OCI-LY1 (cell line): ENCODE data around the gene CFAP251.

Experiments
- H2AFZ ChIP-seq: fragments of 200-600 bp; sonication (generic), shearing (Covaris generic); 2 replicates; pipeline ENCODE4 v1.6.0; 2014; ENCODE audit warnings: antibody characterized with exemption, mild to moderate bottlenecking, low read length
- H3F3A ChIP-seq: fragments of 200-600 bp; sonication (generic), shearing (Covaris generic); 2 replicates; pipeline ENCODE4 v1.6.0; 2014; ENCODE audit warnings: mild to moderate bottlenecking, antibody characterized with exemption, low read length, moderate library complexity; ENCODE audit not compliant: insufficient read depth
- H3K27ac ChIP-seq: fragments of 200-600 bp; sonication (generic); 2 replicates; pipeline ENCODE4 v1.5.1; 2014; ENCODE audit warnings: low read length, mixed run types, mild to moderate bottlenecking, low read depth; ENCODE audit not compliant: poor library complexity, severe bottlenecking
- H3K27me3 ChIP-seq: fragments of 200-600 bp; sonication (generic); 2 replicates; pipeline ENCODE4 v1.6.0; 2014; ENCODE audit warnings: antibody characterized with exemption, mild to moderate bottlenecking, low read length, moderate library complexity; ENCODE audit not compliant: insufficient read depth
- H3K36me3 ChIP-seq: fragments of 200-600 bp; sonication (generic); 2 replicates; pipeline ENCODE4 v1.6.1; 2014; ENCODE audit warnings: mild to moderate bottlenecking, antibody characterized with exemption, low read length, moderate library complexity, mixed read lengths; ENCODE audit not compliant: insufficient read depth
- H3K4me1 ChIP-seq: fragments of 200-600 bp; sonication (generic); 2 replicates; pipeline ENCODE4 v1.5.1; 2014; ENCODE audit warnings: mild to moderate bottlenecking, low read length, moderate library complexity; ENCODE audit not compliant: insufficient read depth, severe bottlenecking
- H3K4me2 ChIP-seq: fragments of 200-600 bp; sonication (generic), shearing (Covaris generic); 2 replicates; pipeline ENCODE4 v1.6.1; 2014; ENCODE audit warnings: low read length
- H3K4me3 ChIP-seq: fragments of 200-600 bp; sonication (generic); 2 replicates; pipeline ENCODE4 v1.5.1; 2014; ENCODE audit warnings: low read length, low read depth, mild to moderate bottlenecking, mixed read lengths; ENCODE audit not compliant: poor library complexity, severe bottlenecking
- H3K79me2 ChIP-seq: fragments of 200-600 bp; shearing (Covaris generic); 2 replicates; pipeline ENCODE4 v1.6.1; 2016; ENCODE audit warnings: mixed run types, low read length, mixed read lengths; ENCODE audit not compliant: insufficient read depth
- H3K9ac ChIP-seq: fragments of 200-600 bp; sonication (generic), shearing (Covaris generic); 2 replicates; pipeline ENCODE4 v1.6.1; 2014; ENCODE audit warnings: mild to moderate bottlenecking, low read length, mixed read lengths
- H3K9me2 ChIP-seq: fragments of 200-600 bp; sonication (generic), shearing (Covaris generic); 2 replicates; pipeline ENCODE4 v1.6.1; 2014; ENCODE audit warnings: low read depth, mild to moderate bottlenecking, low read length, mixed read lengths
- H3K9me3 ChIP-seq: fragments of 200-600 bp; shearing (Covaris generic); 2 replicates; pipeline ENCODE4 v1.6.1; 2014; ENCODE audit warnings: low read length, mixed read lengths
- H4K20me1 ChIP-seq: fragments of 200-600 bp; sonication (generic), shearing (Covaris generic); 2 replicates; pipeline ENCODE4 v1.6.0; 2016; ENCODE audit warnings: mild to moderate bottlenecking, low read length; ENCODE audit not compliant: insufficient read depth
- EZH2 ChIP-seq: fragments of 200-600 bp; sonication (generic), shearing (Covaris generic); IDR thresholded peaks from 2 replicates; pipeline ENCODE4 v1.8.0; 2017; ENCODE audit warnings: borderline replicate concordance, mixed run types, mild to moderate bottlenecking, antibody characterized with exemption, low read length, moderate library complexity, mixed read lengths
- TF ChIP-seq, protein P1 (sequence below): fragments of 200-600 bp; sonication (generic), shearing (Covaris generic); IDR thresholded peaks from 2 replicates; pipeline ENCODE4 v1.5.1; 2017; ENCODE audit warnings: mild to moderate bottlenecking, antibody characterized with exemption, low read length, moderate library complexity, mixed read lengths

CFAP251 gene

DNA sequence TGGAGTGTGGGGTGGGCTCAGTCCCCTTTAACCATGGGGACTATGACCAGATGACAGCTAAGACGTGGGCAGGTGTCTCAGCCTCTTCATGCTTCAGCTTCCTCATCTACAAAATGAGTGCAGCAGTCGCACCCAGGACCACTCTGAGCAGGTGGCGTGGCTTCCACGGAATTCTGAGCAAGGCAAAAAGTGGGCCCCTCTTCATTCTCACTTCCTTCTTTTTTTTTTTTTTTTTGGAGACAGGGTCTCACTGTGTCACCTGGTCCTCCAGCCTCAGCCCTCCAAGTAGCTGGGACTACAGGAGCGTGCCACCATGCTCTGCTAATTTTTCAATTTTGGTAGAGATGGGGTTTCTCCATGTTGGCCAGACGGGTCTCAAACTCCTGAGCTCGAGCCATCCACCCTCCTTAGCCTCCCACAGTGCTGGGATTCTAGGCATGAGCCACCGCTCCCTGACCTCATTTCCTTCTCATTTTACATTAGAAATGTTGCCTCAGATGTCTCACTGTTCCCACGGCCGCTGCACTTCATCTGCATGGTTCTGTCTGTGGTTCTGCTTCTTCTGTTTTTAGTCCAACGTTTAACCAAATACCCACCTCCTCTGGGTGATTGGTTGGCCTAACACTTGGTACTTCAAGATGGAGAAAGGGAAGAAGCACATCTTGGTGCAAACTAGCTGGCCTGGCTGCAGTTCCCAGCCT, 61.9 kb downstream of the CFAP251 start:
- no peak overlapping the region for H2AFZ ChIP-seq
- no peaks in the 10 kb centered on the region for H3K36me3 ChIP-seq
- peaks cover 4% of the 10 kb centered on the region for H3F3A ChIP-seq
- peaks cover 57% of the 10 kb centered on the region for H3K4me1 ChIP-seq
- peak overlapping the region; percentile 54 for H3K4me2 ChIP-seq
- peak overlapping the region; percentile 98 for H3K27ac ChIP-seq
- H4K20me1 ChIP-seq = no peaks in the 10 kb centered on the region
- peak overlapping the region; percentile 39 for H3K4me3 ChIP-seq
- H3K9me2 ChIP-seq = no peaks in the 10 kb centered on the region
- no peaks in the 10 kb centered on the region for H3K27me3 ChIP-seq
- TF ChIP-seq, protein P1, sequence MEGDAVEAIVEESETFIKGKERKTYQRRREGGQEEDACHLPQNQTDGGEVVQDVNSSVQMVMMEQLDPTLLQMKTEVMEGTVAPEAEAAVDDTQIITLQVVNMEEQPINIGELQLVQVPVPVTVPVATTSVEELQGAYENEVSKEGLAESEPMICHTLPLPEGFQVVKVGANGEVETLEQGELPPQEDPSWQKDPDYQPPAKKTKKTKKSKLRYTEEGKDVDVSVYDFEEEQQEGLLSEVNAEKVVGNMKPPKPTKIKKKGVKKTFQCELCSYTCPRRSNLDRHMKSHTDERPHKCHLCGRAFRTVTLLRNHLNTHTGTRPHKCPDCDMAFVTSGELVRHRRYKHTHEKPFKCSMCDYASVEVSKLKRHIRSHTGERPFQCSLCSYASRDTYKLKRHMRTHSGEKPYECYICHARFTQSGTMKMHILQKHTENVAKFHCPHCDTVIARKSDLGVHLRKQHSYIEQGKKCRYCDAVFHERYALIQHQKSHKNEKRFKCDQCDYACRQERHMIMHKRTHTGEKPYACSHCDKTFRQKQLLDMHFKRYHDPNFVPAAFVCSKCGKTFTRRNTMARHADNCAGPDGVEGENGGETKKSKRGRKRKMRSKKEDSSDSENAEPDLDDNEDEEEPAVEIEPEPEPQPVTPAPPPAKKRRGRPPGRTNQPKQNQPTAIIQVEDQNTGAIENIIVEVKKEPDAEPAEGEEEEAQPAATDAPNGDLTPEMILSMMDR = 0 out of 2 replicates have a peak, but pooled peaks have one; percentile 2
- TF ChIP-seq EZH2 = no peak
- peak overlapping the region; percentile 66 for H3K9ac ChIP-seq
- H3K9me3 ChIP-seq = no peaks in the 10 kb centered on the region
- H3K79me2 ChIP-seq = no peaks in the 10 kb centered on the region

DNA sequence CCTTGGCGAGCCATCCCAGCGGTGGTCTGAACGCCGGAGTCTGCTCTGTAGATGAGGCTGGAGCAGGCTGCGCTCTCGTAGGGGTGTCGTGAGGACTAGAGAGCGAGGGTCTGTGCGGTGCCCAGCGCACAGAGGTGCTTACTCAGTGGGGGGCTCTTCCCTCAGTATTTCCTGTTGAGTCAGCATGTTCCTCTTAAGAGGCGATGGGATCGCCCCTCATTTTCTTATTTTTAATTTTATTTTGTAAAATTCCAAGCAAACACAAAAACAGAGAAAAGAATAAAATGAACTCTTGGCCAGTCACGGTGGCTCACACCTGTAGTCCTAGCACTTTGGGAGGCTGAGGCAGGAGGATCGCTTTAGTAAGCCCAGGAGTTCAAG, 62.5 kb downstream of the CFAP251 start:
- H3K9me2 ChIP-seq = no peaks in the 10 kb centered on the region
- peaks cover 4% of the 10 kb centered on the region for H3F3A ChIP-seq
- H3K9ac ChIP-seq = peak overlapping the region; percentile 66
- no peaks in the 10 kb centered on the region for H3K9me3 ChIP-seq
- peak overlapping the region; percentile 39 for H3K4me3 ChIP-seq
- H3K4me2 ChIP-seq = peak overlapping the region; percentile 54
- peaks cover 57% of the 10 kb centered on the region for H3K4me1 ChIP-seq
- H3K27ac ChIP-seq = peak overlapping the region; percentile 98
- H4K20me1 ChIP-seq = no peaks in the 10 kb centered on the region
- H3K27me3 ChIP-seq = no peaks in the 10 kb centered on the region
- no peaks in the 10 kb centered on the region for H3K79me2 ChIP-seq
- no peak overlapping the region for H2AFZ ChIP-seq
- TF ChIP-seq, protein P1 = no peak
- no peak for TF ChIP-seq EZH2
- no peaks in the 10 kb centered on the region for H3K36me3 ChIP-seq

DNA sequence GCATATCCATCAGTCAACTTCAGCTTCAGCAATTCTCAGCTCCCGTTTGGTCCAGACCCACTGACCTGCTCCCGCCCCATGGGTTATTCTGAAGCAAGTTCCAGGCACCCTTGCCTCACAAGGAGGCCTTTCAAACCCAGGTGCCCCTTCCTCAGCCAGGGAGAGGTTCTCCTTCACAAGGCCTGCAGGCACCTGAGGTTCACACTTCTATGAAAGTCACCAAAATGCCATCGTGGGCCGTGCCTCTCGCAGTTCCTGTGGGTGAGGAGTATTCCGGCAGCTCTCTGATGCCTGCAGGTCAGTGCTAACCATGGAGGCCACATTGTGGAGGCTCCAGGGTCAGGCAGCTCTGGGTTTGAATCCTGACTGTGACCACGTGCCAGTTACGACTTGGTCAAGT, 63.1 kb downstream of the CFAP251 start:
- H3K4me2 ChIP-seq = peak overlapping the region; percentile 3; the same call in 1 of the 2 replicates
- H4K20me1 ChIP-seq = no peaks in the 10 kb centered on the region
- no peaks in the 10 kb centered on the region for H3K9me2 ChIP-seq
- no peaks in the 10 kb centered on the region for H3K79me2 ChIP-seq
- no peaks in the 10 kb centered on the region for H3K9me3 ChIP-seq
- no peaks in the 10 kb centered on the region for H3K27me3 ChIP-seq
- peaks cover 4% of the 10 kb centered on the region for H3F3A ChIP-seq
- H3K27ac ChIP-seq = peak overlapping the region; percentile 98
- H3K36me3 ChIP-seq = no peaks in the 10 kb centered on the region
- H3K4me1 ChIP-seq = peaks cover 57% of the 10 kb centered on the region
- no peak overlapping the region for H3K4me3 ChIP-seq
- no peak overlapping the region for H2AFZ ChIP-seq
- TF ChIP-seq, protein P1 = no peak
- TF ChIP-seq EZH2 = no peak
- H3K9ac ChIP-seq = peak overlapping the region; percentile 66; the same call in 1 of the 2 replicates
